ENCODE measurements around the gene EFCAB7.

DNA sequence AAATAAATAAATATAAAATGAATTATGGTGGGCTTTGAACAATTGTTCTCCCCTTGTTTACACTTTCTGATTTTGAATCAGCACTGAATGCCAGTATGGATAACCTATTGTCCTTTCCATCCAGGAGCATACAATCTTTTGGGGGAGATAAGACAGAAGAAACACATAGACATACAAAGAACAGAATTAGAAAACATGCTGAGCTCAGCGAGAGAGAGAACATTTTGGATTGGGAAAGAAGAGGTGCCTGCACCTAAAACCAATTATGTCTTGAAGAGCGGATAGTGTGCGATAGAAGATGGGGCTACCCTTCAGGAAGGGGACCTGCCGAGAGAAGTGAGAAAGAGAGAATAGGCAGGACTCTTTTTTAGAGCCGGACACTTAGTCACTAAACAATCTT, 76.5 kb downstream of the EFCAB7 start:
- TF ChIP-seq, protein P1, sequence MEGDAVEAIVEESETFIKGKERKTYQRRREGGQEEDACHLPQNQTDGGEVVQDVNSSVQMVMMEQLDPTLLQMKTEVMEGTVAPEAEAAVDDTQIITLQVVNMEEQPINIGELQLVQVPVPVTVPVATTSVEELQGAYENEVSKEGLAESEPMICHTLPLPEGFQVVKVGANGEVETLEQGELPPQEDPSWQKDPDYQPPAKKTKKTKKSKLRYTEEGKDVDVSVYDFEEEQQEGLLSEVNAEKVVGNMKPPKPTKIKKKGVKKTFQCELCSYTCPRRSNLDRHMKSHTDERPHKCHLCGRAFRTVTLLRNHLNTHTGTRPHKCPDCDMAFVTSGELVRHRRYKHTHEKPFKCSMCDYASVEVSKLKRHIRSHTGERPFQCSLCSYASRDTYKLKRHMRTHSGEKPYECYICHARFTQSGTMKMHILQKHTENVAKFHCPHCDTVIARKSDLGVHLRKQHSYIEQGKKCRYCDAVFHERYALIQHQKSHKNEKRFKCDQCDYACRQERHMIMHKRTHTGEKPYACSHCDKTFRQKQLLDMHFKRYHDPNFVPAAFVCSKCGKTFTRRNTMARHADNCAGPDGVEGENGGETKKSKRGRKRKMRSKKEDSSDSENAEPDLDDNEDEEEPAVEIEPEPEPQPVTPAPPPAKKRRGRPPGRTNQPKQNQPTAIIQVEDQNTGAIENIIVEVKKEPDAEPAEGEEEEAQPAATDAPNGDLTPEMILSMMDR (IDR thresholded peaks at IDR 0.05; ENCODE audit: insufficient read depth, low read length): no peak
- TF ChIP-seq POLR2AphosphoS5 (IDR thresholded peaks at IDR 0.05; ENCODE audit: low read depth) (no peak), GABPA (IDR thresholded peaks at IDR 0.05; ENCODE audit: low read depth) (no peak)

All from HL-60 (cell line).